Endothelial cell of umbilical vein (primary cell): ENCODE measurements around the gene CSMD2. TPM values are rescaled to one million over a fixed set of nuclear protein-coding genes. Genes with fewer than 3 reads are reported as not detected.

Experiments used
- BruUV-seq: library from RNA; stranded (reverse); fragments of 400-500 nt; replicated peaks from 2 replicates; lab custom pipeline; 2021; lab: Mats Ljungman, UMichigan
- CTCF ChIA-PET: fragments of 300-600, 350-600 bp; sonication (Branson Sonifier 250); formaldehyde crosslinking; loops from one replicate; lab custom pipeline; 2021; ENCODE audit warnings: antibody characterized with exemption, inconsistent platforms; lab: Charles Lee
- POLR2A ChIA-PET: fragments of 300-600, 350-600 bp; sonication (Branson Sonifier 250); formaldehyde crosslinking; loops from one replicate; lab custom pipeline; 2021; ENCODE audit warnings: antibody characterized with exemption, inconsistent platforms; lab: Charles Lee
- DNase-seq: peaks from one replicate; pipeline ENCODE4 v3.0.0-alpha.2; 2011; ENCODE audit warnings: low read depth, low spot score
- FAIRE-seq: peaks from 2 replicates; lab custom pipeline; 2011; peaks lifted over from hg19 to GRCh38; lab: Jason Lieb, UNC
- H2AFZ ChIP-seq: 2 replicates; pipeline ENCODE4 v1.6.0; 2012; ENCODE audit warnings: low read depth, low read length, control low read depth, inconsistent platforms
- H3K27ac ChIP-seq: 2 replicates; pipeline ENCODE4 v1.5.1; 2011; ENCODE audit warnings: low read depth, mild to moderate bottlenecking, control low read depth, low read length, moderate library complexity; ENCODE audit not compliant: insufficient read depth
- H3K27me3 ChIP-seq, 2 experiments: 2 replicates each; pipeline versions ENCODE4 v1.6.0 to v1.6.1; 2011; ENCODE audit warnings: low read length in 2 of 2, mixed read lengths in 1 of 2; ENCODE audit not compliant: control insufficient read depth in 2 of 2, insufficient read depth in 2 of 2
- H3K36me3 ChIP-seq, 2 experiments: 2 replicates in 1 of 2; 3 replicates in 1 of 2; pipeline ENCODE4 v1.5.1; 2011; ENCODE audit warnings: low read length in 2 of 2, mild to moderate bottlenecking in 1 of 2, moderate library complexity in 1 of 2; ENCODE audit not compliant: control insufficient read depth in 2 of 2, insufficient read depth in 2 of 2; ENCODE audit errors: extremely low read depth in 1 of 2
- H3K4me1 ChIP-seq: 3 replicates; pipeline ENCODE4 v1.5.1; 2011; ENCODE audit warnings: mild to moderate bottlenecking, low read length; ENCODE audit not compliant: control insufficient read depth, insufficient read depth; ENCODE audit errors: extremely low read depth
- H3K4me2 ChIP-seq: 2 replicates; pipeline ENCODE4 v1.6.1; 2011; ENCODE audit warnings: low read length, control low read depth, mixed read lengths; ENCODE audit not compliant: insufficient read depth
- H3K4me3 ChIP-seq, 3 experiments: fragments of 200-600 bp in 1 of 3; sonication (generic), shearing (Covaris generic) in 1 of 3; replicated peaks in 1 of 3; 2 replicates each; pipeline ENCODE4 v1.5.1; 2011 to 2016; ENCODE audit warnings: control low read depth in 3 of 3, low read length in 3 of 3, mild to moderate bottlenecking in 2 of 3, inconsistent platforms in 1 of 3, low read depth in 1 of 3, moderate library complexity in 1 of 3; ENCODE audit not compliant: insufficient read depth in 1 of 3
- H3K79me2 ChIP-seq: 2 replicates; pipeline ENCODE4 v1.6.0; 2012; ENCODE audit warnings: low read length, inconsistent platforms; ENCODE audit not compliant: control insufficient read depth, insufficient read depth
- H3K9ac ChIP-seq: replicated peaks from 2 replicates; pipeline ENCODE3; 2011; ENCODE audit warnings: low read length, control low read depth; ENCODE audit not compliant: insufficient read depth; ENCODE audit errors: extremely low read depth
- H3K9me1 ChIP-seq: replicated peaks from 3 replicates; pipeline ENCODE4 v1.6.0; 2011; ENCODE audit warnings: mild to moderate bottlenecking, low read length; ENCODE audit not compliant: control insufficient read depth, insufficient read depth; ENCODE audit errors: extremely low read depth
- H3K9me3 ChIP-seq: replicated peaks from 2 replicates; pipeline ENCODE4 v1.5.1; 2012; ENCODE audit warnings: low read length, inconsistent platforms; ENCODE audit not compliant: control insufficient read depth, insufficient read depth
- H4K20me1 ChIP-seq: replicated peaks from 2 replicates; pipeline ENCODE3; 2011; ENCODE audit warnings: mild to moderate bottlenecking, low read length; ENCODE audit not compliant: control insufficient read depth, insufficient read depth; ENCODE audit errors: extremely low read depth
- CTCF ChIP-seq, 2 donors: IDR thresholded peaks; 1 replicate in 1 of 2; 2 replicates in 1 of 2; pipeline ENCODE4 v1.5.1; 2011; ENCODE audit warnings: low read length in 2 of 2, mild to moderate bottlenecking in 2 of 2, moderate library complexity in 2 of 2, control low read depth in 1 of 2, inconsistent platforms in 1 of 2, low read depth in 1 of 2; ENCODE audit not compliant: insufficient read depth in 1 of 2; ENCODE audit errors: extremely low read depth in 1 of 2
- EZH2 ChIP-seq: IDR thresholded peaks from 2 replicates; pipeline ENCODE4 v1.6.1; 2012; ENCODE audit warnings: borderline replicate concordance, low read depth, mild to moderate bottlenecking, moderate library complexity, low read length, inconsistent platforms; ENCODE audit not compliant: severe bottlenecking
- FOS ChIP-seq: IDR thresholded peaks from 2 replicates; pipeline ENCODE4 v1.6.1; 2011; ENCODE audit warnings: mild to moderate bottlenecking, low read length, moderate library complexity, borderline replicate concordance; ENCODE audit not compliant: insufficient read depth
- GATA2 ChIP-seq: IDR thresholded peaks from 2 replicates; pipeline ENCODE4 v1.7.0; 2011; ENCODE audit warnings: low read depth, mild to moderate bottlenecking, moderate library complexity, mixed read lengths, low read length; ENCODE audit not compliant: insufficient read length, insufficient read depth
- JUN ChIP-seq: IDR thresholded peaks from 2 replicates; pipeline ENCODE4 v1.6.1; 2011; ENCODE audit warnings: borderline replicate concordance, low read depth; ENCODE audit not compliant: insufficient read length, insufficient read depth
- MYC ChIP-seq: IDR thresholded peaks from one replicate; pipeline ENCODE4 v1.6.1; 2011; ENCODE audit warnings: mild to moderate bottlenecking, low read depth, low read length
- POLR2A ChIP-seq: IDR thresholded peaks from 2 replicates; pipeline ENCODE4 v1.6.1; 2012; ENCODE audit warnings: low read depth, mild to moderate bottlenecking, control low read depth, low read length
- POLR2AphosphoS5 ChIP-seq: IDR thresholded peaks from 2 replicates; pipeline ENCODE4 v1.6.1; 2012; ENCODE audit warnings: low read depth, mild to moderate bottlenecking, control low read depth, low read length, moderate library complexity; ENCODE audit not compliant: insufficient read depth
- dilution Hi-C: fragments of 300-500 bp; cut with MboI; formaldehyde crosslinking; loops from one replicate; pipeline ENCODE4 v1.15.0; 2019; ENCODE audit warnings: low sequenced_read_pairs; ENCODE audit not compliant: extremely low pct_ligation_motif_present
- intact Hi-C: fragments of 100-400 bp; cut with micrococcal nuclease; formaldehyde crosslinking; loops from one replicate; pipeline ENCODE4 v1.10.0; 2022
- polyA plus RNA-seq, 4 experiments: library from polyadenylated mRNA; depleted of rRNA in 3 of 4; stranded (reverse) in 3 of 4; unstranded in 1 of 4; fragments of >200 nt; gene quantifications; 2 replicates each; pipeline versions ENCODE4 v1.2.1 to v1.2.3, GENCODE V29; 2011 to 2012; ENCODE audit warnings: missing spikeins in 1 of 4
- total RNA-seq: library from RNA; stranded (reverse); gene quantifications from 2 replicates; pipeline ENCODE4 v1.2.3, GENCODE V29; 2021
- TF ChIP-seq, protein P1 (sequence below): IDR thresholded peaks from 2 replicates; pipeline ENCODE4 v1.6.1; 2011; ENCODE audit not compliant: insufficient read depth, insufficient read length

The CSMD2 gene
- total and polyA plus RNA-seq, 2 donors (not counting 3 experiments of a cell fraction or from before 2014, with no cell fraction given): under 0.01 TPM; not detected in 1

DNA sequence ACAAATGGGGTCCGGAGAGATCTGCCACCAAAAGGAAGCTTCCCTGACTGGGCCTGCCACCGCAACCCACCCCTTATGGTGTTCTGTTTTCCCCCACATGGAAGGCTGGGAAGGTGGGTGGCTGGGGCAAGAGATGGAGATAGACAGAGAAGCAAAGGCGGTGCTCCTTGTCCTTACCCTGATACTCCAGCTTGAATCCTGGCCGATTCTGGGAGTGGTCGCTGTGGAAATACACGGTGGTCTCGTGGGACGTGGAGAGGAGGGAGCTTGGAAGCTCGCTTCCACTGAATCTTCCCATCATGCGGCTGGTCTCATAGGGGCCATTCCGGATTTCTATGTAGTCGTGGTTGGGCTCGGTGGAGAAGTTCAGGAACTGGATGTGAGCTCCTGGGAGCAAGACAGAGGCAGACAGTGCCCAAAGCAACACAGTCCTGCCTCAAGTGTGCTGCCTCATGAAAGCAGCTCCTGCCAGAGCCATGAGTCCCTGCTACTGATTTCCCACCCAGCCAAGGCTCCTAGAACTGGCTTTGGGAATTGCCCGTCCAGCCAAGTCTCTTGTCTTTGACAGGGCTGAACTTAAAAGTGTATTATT is 554.1 kb downstream of the CSMD2 start:
- no peak overlapping the region for H2AFZ ChIP-seq
- H3K27ac ChIP-seq: no peak overlapping the region
- no peak overlapping the region for H3K9ac ChIP-seq
- FAIRE-seq (no peak), DNase-seq (no peak)
- intact Hi-C loops: loop anchor here (5.0 kb wide), 2 partner anchors 314 to 499 kb away; no protein-coding TSS in a partner anchor
- no TSS peak for BruUV-seq
- no peaks in the 10 kb centered on the region for H3K36me3 ChIP-seq
- no peaks in the 10 kb centered on the region for H3K27me3 ChIP-seq
- ChIA-PET POLR2A (no interaction called here), CTCF (interaction anchor here (0.8 to 3.1 kb wide), 5 partner anchors 9 to 1132 kb away, joined by 3 to 18 read pairs (median 8); no protein-coding TSS in a partner anchor)
- TF ChIP-seq POLR2A: no peak
- no peak for TF ChIP-seq JUN
- no peak for TF ChIP-seq GATA2
- H3K4me3 ChIP-seq: no peak overlapping the region
- H3K9me3 ChIP-seq: no peaks in the 10 kb centered on the region
- no peaks in the 10 kb centered on the region for H3K4me1 ChIP-seq
- H3K79me2 ChIP-seq: no peaks in the 10 kb centered on the region
- H3K4me2 ChIP-seq: no peak overlapping the region
- dilution Hi-C loops: no loop called here
- no peaks in the 10 kb centered on the region for H3K9me1 ChIP-seq
- H4K20me1 ChIP-seq: no peaks in the 10 kb centered on the region

- DNase-seq (no peak), FAIRE-seq (no peak)
- H3K9me3 ChIP-seq: no peaks in the 10 kb centered on the region
- no peak overlapping the region for H3K4me2 ChIP-seq
- H3K9ac ChIP-seq: no peak overlapping the region
- no peak for TF ChIP-seq EZH2
- TF ChIP-seq FOS: no peak
- no peak for TF ChIP-seq CTCF (IDR thresholded peaks at IDR 0.05; ENCODE audit: extremely low read depth in 1 of 2, insufficient read depth in 1 of 2, low read depth in 1 of 2, low read length in 2 of 2)
- TF ChIP-seq POLR2AphosphoS5: no peak
- TF ChIP-seq MYC: no peak
- TF ChIP-seq, protein P1, sequence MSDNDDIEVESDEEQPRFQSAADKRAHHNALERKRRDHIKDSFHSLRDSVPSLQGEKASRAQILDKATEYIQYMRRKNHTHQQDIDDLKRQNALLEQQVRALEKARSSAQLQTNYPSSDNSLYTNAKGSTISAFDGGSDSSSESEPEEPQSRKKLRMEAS: no peak
- no peak for TF ChIP-seq POLR2A
- no peak for TF ChIP-seq JUN
- TF ChIP-seq GATA2: no peak
- no peaks in the 10 kb centered on the region for H4K20me1 ChIP-seq
- intact Hi-C loops: loop anchor here (5.0 kb wide), 2 partner anchors 313 to 498 kb away; no protein-coding TSS in a partner anchor
- ChIA-PET CTCF (interaction anchor here (1.2 to 3.1 kb wide), 3 partner anchors 10 to 1132 kb away, joined by 4 to 15 read pairs (median 8); no protein-coding TSS in a partner anchor), POLR2A (no interaction called here)
- no TSS peak for BruUV-seq
- H3K27me3 ChIP-seq: no peaks in the 10 kb centered on the region
- H3K4me3 ChIP-seq: no peak overlapping the region
- no peaks in the 10 kb centered on the region for H3K4me1 ChIP-seq
- H3K27ac ChIP-seq: no peak overlapping the region
- dilution Hi-C loops: no loop called here
- H2AFZ ChIP-seq: no peak overlapping the region
- H3K36me3 ChIP-seq: no peaks in the 10 kb centered on the region
- no peaks in the 10 kb centered on the region for H3K79me2 ChIP-seq
- H3K9me1 ChIP-seq: no peaks in the 10 kb centered on the region
These were observed 554.6 kb downstream of the CSMD2 start for GRCh38 chr1:33610391-33610790.
